Calu3 (cell line): ENCODE data around the gene MLH3. TPM values are rescaled to one million over a fixed set of nuclear protein-coding genes. Genes with fewer than 3 reads are reported as not detected.

Source experiments
- BruUV-seq: library from RNA; stranded (reverse); fragments of 400-500 nt; replicated peaks from 2 replicates; lab custom pipeline; 2021; lab: Mats Ljungman, UMichigan
- CTCF ChIA-PET: fragments of 300-600 bp; sonication (Branson Sonifier 250); formaldehyde crosslinking; loops from one replicate; lab custom pipeline; 2022; ENCODE audit warnings: antibody characterized with exemption; lab: Charles Lee
- DNase-seq: peaks from one replicate; pipeline ENCODE4 v3.0.0; 2022
- H3K27ac Mint-ChIP-seq: one replicate; pipeline ENCODE4 v1.8.0; 2022; ENCODE audit warnings: mixed read lengths; ENCODE audit not compliant: unreplicated experiment
- H3K27me3 Mint-ChIP-seq: one replicate; pipeline ENCODE4 v1.8.0; 2022; ENCODE audit warnings: mixed read lengths; ENCODE audit not compliant: unreplicated experiment
- H3K36me3 Mint-ChIP-seq: one replicate; pipeline ENCODE4 v1.8.0; 2022; ENCODE audit warnings: mild to moderate bottlenecking, moderate library complexity, mixed read lengths; ENCODE audit not compliant: insufficient read depth, unreplicated experiment
- H3K4me1 Mint-ChIP-seq: one replicate; pipeline ENCODE4 v1.8.0; 2022; ENCODE audit warnings: mild to moderate bottlenecking, low read depth, mixed read lengths; ENCODE audit not compliant: unreplicated experiment
- H3K4me3 Mint-ChIP-seq: one replicate; pipeline ENCODE4 v1.8.0; 2022; ENCODE audit warnings: mild to moderate bottlenecking, low read depth, moderate library complexity, mixed read lengths; ENCODE audit not compliant: unreplicated experiment
- H3K9me3 Mint-ChIP-seq: one replicate; pipeline ENCODE4 v1.8.0; 2022; ENCODE audit warnings: low read depth, mixed read lengths; ENCODE audit not compliant: unreplicated experiment
- intact Hi-C: fragments of 100-400 bp; cut with micrococcal nuclease; formaldehyde crosslinking; loops from one replicate; pipeline ENCODE4 v1.10.0; 2022; ENCODE audit not compliant: unreplicated experiment
- total RNA-seq: library from RNA; stranded (reverse); gene quantifications from 2 replicates; pipeline ENCODE4 v1.2.3, GENCODE V29; 2022
- TF ChIP-seq, protein P1 (sequence below): fragments of 200-600 bp; IDR thresholded peaks from one replicate; pipeline ENCODE4 v1.8.0; 2022; ENCODE audit warnings: antibody characterized with exemption; ENCODE audit not compliant: unreplicated experiment

The MLH3 gene
- total RNA-seq, 1 experiment from 2014 or later: 24.7 TPM

DNA sequence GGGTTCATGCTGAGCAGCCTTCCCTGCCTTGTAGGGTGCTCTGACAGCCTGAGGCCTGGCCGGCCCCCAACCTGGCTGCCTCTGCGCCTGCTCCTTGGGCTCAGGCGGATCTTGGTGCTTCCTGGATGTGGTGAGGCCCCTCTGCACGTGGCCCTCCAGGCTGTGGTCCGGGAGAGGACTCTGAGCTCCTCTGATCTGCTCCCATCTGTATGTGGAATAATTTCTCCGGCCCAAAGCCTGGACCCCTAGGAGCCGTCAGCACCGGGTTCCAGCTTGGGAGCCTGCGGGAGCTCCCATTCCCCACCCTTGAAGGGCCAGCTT lies 69.8 kb downstream of the MLH3 start:
- CTCF ChIA-PET: interaction anchor here (0.6 kb wide), 1 partner anchor 16 kb away, joined by 3 read pairs; no protein-coding TSS in a partner anchor

GRCh38 chr14:74980731-74981461 lies 70.4 kb downstream of the MLH3 start:
- CTCF ChIA-PET: no interaction called here
- TF ChIP-seq, protein P1, sequence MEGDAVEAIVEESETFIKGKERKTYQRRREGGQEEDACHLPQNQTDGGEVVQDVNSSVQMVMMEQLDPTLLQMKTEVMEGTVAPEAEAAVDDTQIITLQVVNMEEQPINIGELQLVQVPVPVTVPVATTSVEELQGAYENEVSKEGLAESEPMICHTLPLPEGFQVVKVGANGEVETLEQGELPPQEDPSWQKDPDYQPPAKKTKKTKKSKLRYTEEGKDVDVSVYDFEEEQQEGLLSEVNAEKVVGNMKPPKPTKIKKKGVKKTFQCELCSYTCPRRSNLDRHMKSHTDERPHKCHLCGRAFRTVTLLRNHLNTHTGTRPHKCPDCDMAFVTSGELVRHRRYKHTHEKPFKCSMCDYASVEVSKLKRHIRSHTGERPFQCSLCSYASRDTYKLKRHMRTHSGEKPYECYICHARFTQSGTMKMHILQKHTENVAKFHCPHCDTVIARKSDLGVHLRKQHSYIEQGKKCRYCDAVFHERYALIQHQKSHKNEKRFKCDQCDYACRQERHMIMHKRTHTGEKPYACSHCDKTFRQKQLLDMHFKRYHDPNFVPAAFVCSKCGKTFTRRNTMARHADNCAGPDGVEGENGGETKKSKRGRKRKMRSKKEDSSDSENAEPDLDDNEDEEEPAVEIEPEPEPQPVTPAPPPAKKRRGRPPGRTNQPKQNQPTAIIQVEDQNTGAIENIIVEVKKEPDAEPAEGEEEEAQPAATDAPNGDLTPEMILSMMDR: no peak
- peaks cover 5% of the 10 kb centered on the region for H3K36me3 Mint-ChIP-seq
- H3K27ac Mint-ChIP-seq: no peak overlapping the region
- no peaks in the 10 kb centered on the region for H3K27me3 Mint-ChIP-seq
- intact Hi-C loops: no loop called here
- H3K4me3 Mint-ChIP-seq: no peak overlapping the region
- no peak for DNase-seq
- H3K9me3 Mint-ChIP-seq: no peaks in the 10 kb centered on the region
- BruUV-seq: no TSS peak
- no peaks in the 10 kb centered on the region for H3K4me1 Mint-ChIP-seq

More for the DNA sequence above, 69.8 kb downstream of the MLH3 start:
- Mint-ChIP-seq H3K9me3 (no peaks in the 10 kb centered on the region), H3K27ac (no peak overlapping the region), H3K4me1 (no peaks in the 10 kb centered on the region), H3K4me3 (no peak overlapping the region), H3K36me3 (peaks cover 5% of the 10 kb centered on the region), H3K27me3 (no peaks in the 10 kb centered on the region)
- BruUV-seq: no TSS peak
- TF ChIP-seq, protein P1: no peak
- no peak for DNase-seq
- intact Hi-C loops: no loop called here

- intact Hi-C loops: no loop called here
- Mint-ChIP-seq H3K9me3 (no peaks in the 10 kb centered on the region), H3K36me3 (peaks cover 5% of the 10 kb centered on the region), H3K4me1 (no peaks in the 10 kb centered on the region), H3K4me3 (no peak overlapping the region), H3K27me3 (no peaks in the 10 kb centered on the region), H3K27ac (no peak overlapping the region)
- CTCF ChIA-PET: no interaction called here
- no TSS peak for BruUV-seq
- TF ChIP-seq, protein P1: no peak
- DNase-seq: no peak
Observed at GRCh38 chr14:74980398-74980730, 70.9 kb downstream of the MLH3 start.

- Mint-ChIP-seq H3K27ac (no peak overlapping the region), H3K36me3 (peaks cover 5% of the 10 kb centered on the region), H3K9me3 (no peaks in the 10 kb centered on the region), H3K4me3 (no peak overlapping the region), H3K4me1 (no peaks in the 10 kb centered on the region), H3K27me3 (no peaks in the 10 kb centered on the region)
- intact Hi-C loops: no loop called here
- no peak for DNase-seq
- TF ChIP-seq, protein P1: no peak
- CTCF ChIA-PET: no interaction called here
- no TSS peak for BruUV-seq
Observed at GRCh38 chr14:74979442-74980397, 71.5 kb downstream of the MLH3 start.
